A549 (cell line): ENCODE data around the gene DPYD. TPM values are rescaled to one million over a fixed set of nuclear protein-coding genes. Genes with fewer than 3 reads are reported as not detected.

Source experiments
- ATAC-seq, 2 experiments: fragments of 200-7000 bp in 1 of 2; fragments of >200 bp in 1 of 2; cut with Nextera tagmentation in 1 of 2; cut with Tn5 transposase in 1 of 2; 3 replicates each; pipeline versions ENCODE4 v1.8.0 to v1.9.1; 2018 to 2020; ENCODE audit warnings: mild to moderate bottlenecking in 1 of 2, moderate library complexity in 1 of 2
- CTCF ChIA-PET: fragments of 300-600 bp; sonication (Branson Sonifier 250); formaldehyde crosslinking; extraction: SDS; loops from one replicate; lab custom pipeline; 2021; ENCODE audit warnings: antibody characterized with exemption, inconsistent platforms; lab: Yijun Ruan, JAX
- POLR2A ChIA-PET: fragments of 350-600 bp; formaldehyde crosslinking; extraction: SDS; loops from one replicate; lab custom pipeline; 2021; ENCODE audit warnings: antibody characterized with exemption, inconsistent platforms; lab: Yijun Ruan, JAX
- DNase-seq, 2 experiments: peaks; one replicate each; pipeline versions ENCODE4 v3.0.0 to v3.0.0-alpha.2; 2011 to 2016; ENCODE audit warnings: low read depth in 1 of 2, low spot score in 1 of 2
- FAIRE-seq: peaks from 2 replicates; lab custom pipeline; 2011; peaks lifted over from hg19 to GRCh38; lab: Jason Lieb, UNC
- H3K27ac ChIP-seq, 2 experiments: fragments of >200 bp; sonication (Bioruptor Twin); formaldehyde crosslinking; 3 replicates each; pipeline ENCODE4 v1.5.1; 2016 to 2017
- H3K4me1 ChIP-seq: fragments of >200 bp; sonication (Bioruptor Twin); formaldehyde crosslinking; 3 replicates; pipeline ENCODE4 v1.6.1; 2016
- H3K4me2 ChIP-seq: fragments of >200 bp; sonication (Bioruptor Twin); formaldehyde crosslinking; 3 replicates; pipeline ENCODE4 v1.6.1; 2016
- H3K4me3 ChIP-seq: fragments of >200 bp; sonication (Bioruptor Twin); formaldehyde crosslinking; 3 replicates; pipeline ENCODE4 v1.5.1; 2016
- H3K9me3 ChIP-seq: fragments of >200 bp; sonication (Bioruptor Twin); formaldehyde crosslinking; 3 replicates; pipeline ENCODE4 v1.6.1; 2016
- BCL3 ChIP-seq: fragments of >200 bp; sonication (Bioruptor Twin); formaldehyde crosslinking; IDR thresholded peaks from 3 replicates; pipeline ENCODE4 v1.6.1; 2016
- CHD4 ChIP-seq: fragments of 200-600 bp; sonication (generic); IDR thresholded peaks from 2 replicates; pipeline ENCODE4 v1.6.1; 2016; ENCODE audit warnings: antibody characterized with exemption, mild to moderate bottlenecking, borderline replicate concordance
- FOSB ChIP-seq: fragments of 250-450 bp; sonication (Bioruptor Pico); IDR thresholded peaks from 2 replicates; pipeline ENCODE4 v1.5.0; 2020; ENCODE audit warnings: mild to moderate bottlenecking, moderate library complexity
- HEYL ChIP-seq: fragments of 250-450 bp; sonication (Bioruptor Pico); IDR thresholded peaks from 2 replicates; pipeline ENCODE4 v1.8.0; 2021; ENCODE audit warnings: mild to moderate bottlenecking, moderate library complexity
- HMGXB4 ChIP-seq: fragments of 250-450 bp; sonication (Bioruptor Pico); IDR thresholded peaks from 2 replicates; pipeline ENCODE4 v1.5.0; 2021; ENCODE audit warnings: mild to moderate bottlenecking, moderate library complexity, borderline replicate concordance
- HOXB13 ChIP-seq: fragments of 250-450 bp; sonication (Bioruptor Pico); IDR thresholded peaks from 2 replicates; pipeline ENCODE4 v1.5.0; 2020; ENCODE audit warnings: low read depth, mild to moderate bottlenecking, moderate library complexity
- JUNB ChIP-seq: fragments of >200 bp; sonication (Bioruptor Twin); formaldehyde crosslinking; IDR thresholded peaks from 2 replicates; pipeline ENCODE4 v1.6.1; 2016
- MAFK ChIP-seq: fragments of 450-650 bp; IDR thresholded peaks from 2 replicates; pipeline ENCODE4 v1.6.1; 2014; ENCODE audit not compliant: partially characterized antibody
- NFE2L2 ChIP-seq: fragments of 150-350 bp; conservative IDR thresholded peaks from 2 replicates; pipeline ENCODE4 v1.6.1; 2014; ENCODE audit warnings: low read length
- RAD21 ChIP-seq, 2 experiments: fragments of >200 bp in 1 of 2; sonication (Bioruptor Twin) in 1 of 2; formaldehyde crosslinking in 1 of 2; IDR thresholded peaks in 1 of 2; conservative IDR thresholded peaks in 1 of 2; 2 replicates in 1 of 2; 3 replicates in 1 of 2; pipeline ENCODE4 v1.6.1; 2012 to 2018; ENCODE audit warnings: inconsistent platforms in 1 of 2
- REST ChIP-seq: fragments of 200-600 bp; sonication (generic); IDR thresholded peaks from 2 replicates; pipeline ENCODE4 v1.6.1; 2016; ENCODE audit warnings: antibody characterized with exemption, mild to moderate bottlenecking, moderate library complexity
- ZSCAN20 ChIP-seq: fragments of 250-450 bp; sonication (Bioruptor Pico); IDR thresholded peaks from 2 replicates; pipeline ENCODE4 v1.8.0; 2022; ENCODE audit warnings: mild to moderate bottlenecking, moderate library complexity
- WGBS: methylation state at CpG from one replicate; pipeline ENCODE4 v1.1.6; 2017; ENCODE audit errors: missing lambda C conversion rate; 5-methylcytosine and 5-hydroxymethylcytosine counted together
- polyA plus RNA-seq, 4 experiments: library from polyadenylated mRNA; depleted of rRNA in 3 of 4; stranded (reverse); fragments of >200 nt; fragmentation: RNase III in 1 of 4; extraction: RNeasy Plus Mini Kit Qiagen cat#74134 plus additional on column Dnase treatment in 1 of 4; gene quantifications; 2 replicates in 3 of 4; 3 replicates in 1 of 4; pipeline ENCODE4 v1.2.3, GENCODE V29; 2011 to 2017
- TF ChIP-seq, protein P1 (sequence below): fragments of >200 bp; sonication (Bioruptor Twin); formaldehyde crosslinking; IDR thresholded peaks from 2 replicates; pipeline ENCODE4 v1.6.1; 2016
- TF ChIP-seq, protein P2 (sequence below): IDR thresholded peaks from 2 replicates; pipeline ENCODE4 v1.6.1; 2012
- TF ChIP-seq, protein P3 (sequence below): IDR thresholded peaks from 2 replicates; pipeline ENCODE4 v1.6.1; 2012; ENCODE audit warnings: low read depth, borderline replicate concordance

The DPYD gene
- polyA plus RNA-seq, 2 of the 4 experiments (the other 2 are of a cell fraction): 5.9 to 7.5 TPM

DNA sequence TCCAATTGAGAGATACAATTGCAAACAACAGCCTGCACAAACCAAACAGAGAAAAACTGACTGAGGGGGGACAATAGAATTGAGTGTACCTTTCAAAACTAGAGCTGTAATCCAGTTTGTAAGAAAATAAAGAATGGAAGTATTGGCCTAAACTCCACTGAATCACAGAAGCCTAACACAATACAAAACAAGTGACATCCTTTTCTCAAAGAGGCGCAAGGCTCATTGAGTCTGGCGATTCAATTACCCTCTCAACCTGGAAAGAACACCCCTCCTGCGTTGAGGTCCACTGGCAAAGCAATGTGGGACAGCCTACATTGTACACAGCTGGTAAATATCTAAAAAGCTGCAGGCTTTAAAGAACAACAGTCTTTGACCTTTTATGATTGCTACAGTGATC lies 182.6 kb downstream of the DPYD start:
- no peak for ATAC-seq

More for the DNA sequence above, 182.6 kb downstream of the DPYD start:
- no peak overlapping the region for H3K4me3 ChIP-seq
- no peak overlapping the region for H3K4me2 ChIP-seq
- H3K4me1 ChIP-seq: no peaks in the 10 kb centered on the region
- CTCF ChIA-PET: no interaction called here
- DNase-seq: no peak
- no peak overlapping the region for H3K27ac ChIP-seq
- TF ChIP-seq FOSB (CRISPR knock-in tag) (no peak), HEYL (CRISPR knock-in tag) (no peak), NFE2L2 (no peak), CHD4 (no peak), BCL3 (no peak), REST (no peak), HOXB13 (CRISPR knock-in tag) (no peak), JUNB (no peak), MAFK (no peak), ZSCAN20 (no peak), RAD21 (conservative IDR thresholded peaks at IDR 0.05 in 1 of 2, IDR thresholded peaks at IDR 0.05 in 1 of 2) (no peak), HMGXB4 (CRISPR knock-in tag) (no peak)
- TF ChIP-seq, protein P1, sequence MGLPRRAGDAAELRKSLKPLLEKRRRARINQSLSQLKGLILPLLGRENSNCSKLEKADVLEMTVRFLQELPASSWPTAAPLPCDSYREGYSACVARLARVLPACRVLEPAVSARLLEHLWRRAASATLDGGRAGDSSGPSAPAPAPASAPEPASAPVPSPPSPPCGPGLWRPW: no peak
- TF ChIP-seq, protein P2, sequence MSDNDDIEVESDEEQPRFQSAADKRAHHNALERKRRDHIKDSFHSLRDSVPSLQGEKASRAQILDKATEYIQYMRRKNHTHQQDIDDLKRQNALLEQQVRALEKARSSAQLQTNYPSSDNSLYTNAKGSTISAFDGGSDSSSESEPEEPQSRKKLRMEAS: no peak
- TF ChIP-seq, protein P3, sequence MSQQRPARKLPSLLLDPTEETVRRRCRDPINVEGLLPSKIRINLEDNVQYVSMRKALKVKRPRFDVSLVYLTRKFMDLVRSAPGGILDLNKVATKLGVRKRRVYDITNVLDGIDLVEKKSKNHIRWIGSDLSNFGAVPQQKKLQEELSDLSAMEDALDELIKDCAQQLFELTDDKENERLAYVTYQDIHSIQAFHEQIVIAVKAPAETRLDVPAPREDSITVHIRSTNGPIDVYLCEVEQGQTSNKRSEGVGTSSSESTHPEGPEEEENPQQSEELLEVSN: no peak
- TF ChIP-seq, all 56 proteins: peak for 0
- 90% methylated on average over 3 of the region's 3 CpGs for WGBS
- no peak for FAIRE-seq
- no peaks in the 10 kb centered on the region for H3K9me3 ChIP-seq
- POLR2A ChIA-PET: no interaction called here
